Spleen (tissue), 11 donors: Measurements from ENCODE around the gene ATP2B2. TPM values are rescaled to one million over a fixed set of nuclear protein-coding genes. Genes with fewer than 3 reads are reported as not detected.

ENCODE experiments used
- DNase-seq: peaks from one replicate; pipeline ENCODE4 v3.0.0-alpha.2; 2020
- H3K27ac ChIP-seq, 8 donors: fragments of 200-600 bp; sonication (generic) in 7 of 8; 1 replicate in 4 of 8; 2 replicates in 4 of 8; pipeline versions ENCODE4 v1.5.0 to v1.8.0; 2016 to 2021; ENCODE audit warnings: inconsistent platforms in 4 of 8, mild to moderate bottlenecking in 4 of 8, moderate library complexity in 1 of 8
- H3K27me3 ChIP-seq, 7 donors: fragments of 200-600 bp; sonication (generic) in 6 of 7; replicated peaks in 1 of 7; 1 replicate in 4 of 7; 2 replicates in 3 of 7; pipeline versions ENCODE4 v1.5.0 to v1.8.0; 2016 to 2021; ENCODE audit warnings: inconsistent platforms in 3 of 7, mild to moderate bottlenecking in 1 of 7
- H3K36me3 ChIP-seq, 6 donors: fragments of 200-600 bp; sonication (generic) in 5 of 6; 1 replicate in 4 of 6; 2 replicates in 2 of 6; pipeline versions ENCODE4 v1.5.0 to v1.8.0; 2016 to 2021; ENCODE audit warnings: inconsistent platforms in 2 of 6
- H3K4me1 ChIP-seq, 6 donors: fragments of 200-600 bp; sonication (generic) in 5 of 6; 1 replicate in 3 of 6; 2 replicates in 3 of 6; pipeline versions ENCODE4 v1.5.0 to v1.8.0; 2016 to 2021; ENCODE audit warnings: inconsistent platforms in 3 of 6
- H3K4me3 ChIP-seq, 8 donors: fragments of 200-600 bp; sonication (generic) in 7 of 8; 1 replicate in 4 of 8; 2 replicates in 4 of 8; pipeline versions ENCODE4 v1.5.0 to v1.8.0; 2016 to 2021; ENCODE audit warnings: inconsistent platforms in 4 of 8, mild to moderate bottlenecking in 4 of 8, moderate library complexity in 2 of 8
- H3K9me3 ChIP-seq, 8 donors: fragments of 200-600 bp; sonication (generic) in 7 of 8; 1 replicate in 4 of 8; 2 replicates in 4 of 8; pipeline versions ENCODE4 v1.5.0 to v1.8.0; 2016 to 2021; ENCODE audit warnings: inconsistent platforms in 4 of 8
- CTCF ChIP-seq, 11 experiments: fragments of 200-600 bp in 7 of 11; fragments of 450-650 bp in 4 of 11; sonication (generic) in 4 of 11; IDR thresholded peaks in 8 of 11; conservative IDR thresholded peaks in 3 of 11; 1 replicate in 7 of 11; 2 replicates in 4 of 11; pipeline versions ENCODE4 v1.4.0 to v1.8.0; 2016 to 2021; ENCODE audit warnings: antibody characterized with exemption in 11 of 11, inconsistent platforms in 4 of 11, mild to moderate bottlenecking in 1 of 11
- POLR2A ChIP-seq, 3 donors: fragments of 450-650 bp; IDR thresholded peaks; one replicate each; pipeline ENCODE4 v1.5.1; 2017; ENCODE audit warnings: antibody characterized with exemption in 3 of 3, mild to moderate bottlenecking in 1 of 3
- POLR2AphosphoS5 ChIP-seq, 3 donors: sonication (generic); formaldehyde crosslinking; IDR thresholded peaks; one replicate each; pipeline ENCODE4 v1.5.1; 2017; ENCODE audit warnings: antibody characterized with exemption in 3 of 3
- WGBS, 5 donors: extraction: QIAGEN DNeasy Blood & Tissue Kit in 3 of 5; methylation state at CpG; one replicate each; pipeline versions ENCODE4 v1.1.5 to v1.1.7; 2013 to 2018; 5-methylcytosine and 5-hydroxymethylcytosine counted together
- intact Hi-C: fragments of 100-400 bp; cut with DNase I; formaldehyde crosslinking; loops from one replicate; pipeline ENCODE4 v1.15.0; 2023; ENCODE audit warnings: low total_unique reads
- polyA plus RNA-seq, 3 donors: library from polyadenylated mRNA; stranded (reverse); fragments of 200-250 nt; gene quantifications; one replicate each; pipeline ENCODE4 v1.2.1, GENCODE V29; 2013
- total RNA-seq, 7 donors: library from RNA; depleted of rRNA in 3 of 7; stranded (reverse); fragments of >200 nt in 3 of 7; fragmentation: NEBNext Ultra II Directional in 4 of 7; extraction: Animal tissue kit (Norgen Biotek cat#: 25700) in 4 of 7; gene quantifications; one replicate each; pipeline versions ENCODE4 v1.1.0 to v1.2.1, GENCODE V29; 2016 to 2021
- donor health status: healthy with polysubstance abuse.
- donor health status: DM: no; HTN: no; CAD: no; lungs with moderate emphysema.
- donor health status: DM: no; HTN: no; CAD: no.
- donor health status: Bipolar disorder and iron deficiency.
- donor health status: healthy.
- donor health status: DM: no; HTN: no; CAD: no.
- donor health status: DM: yes; HTN: yes; CAD: no.

ATP2B2 gene
- total and polyA plus RNA-seq, 10 donors = 0.02 to 1.5 (median 0.24) TPM; not detected in 2

GRCh38 chr3:10489746-10490483 lies 15.5 kb downstream of the ATP2B2 start:
- intact Hi-C loops = no loop called here
- TF ChIP-seq POLR2A (IDR thresholded peaks at IDR 0.05) (no peak), POLR2AphosphoS5 (IDR thresholded peaks at IDR 0.05) (no peak), CTCF (IDR thresholded peaks at IDR 0.05 in 8 of 11, conservative IDR thresholded peaks at IDR 0.05 in 3 of 11) (no peak)
- Histone ChIP-seq H3K27ac (no peak overlapping the region), H3K36me3 (no peaks in the 10 kb centered on the region), H3K4me3 (no peak overlapping the region), H3K4me1 (no peaks in the 10 kb centered on the region), H3K9me3 (no peaks in the 10 kb centered on the region), H3K27me3 (no peaks in the 10 kb centered on the region)
- WGBS, 5 donors = 84 to 91% (median 88%) methylated on average over 10 of the region's 10 CpGs
- no peak for DNase-seq

- TF ChIP-seq POLR2AphosphoS5 (IDR thresholded peaks at IDR 0.05) = no peak
- TF ChIP-seq POLR2A (IDR thresholded peaks at IDR 0.05) = no peak
- no peak for TF ChIP-seq CTCF (IDR thresholded peaks at IDR 0.05 in 8 of 11, conservative IDR thresholded peaks at IDR 0.05 in 3 of 11)
- 68 to 85% (median 80%) methylated on average over 3 of the region's 4 CpGs for WGBS, 5 donors
- Histone ChIP-seq H3K4me1 (no peaks in the 10 kb centered on the region), H3K9me3 (no peaks in the 10 kb centered on the region), H3K4me3 (no peak overlapping the region), H3K27ac (no peak overlapping the region), H3K27me3 (no peaks in the 10 kb centered on the region), H3K36me3 (no peaks in the 10 kb centered on the region)
- DNase-seq = no peak
- intact Hi-C loops = no loop called here
Measured at GRCh38 chr3:10487988-10488633, 17.3 kb downstream of the ATP2B2 start.

- Histone ChIP-seq H3K27ac (no peak overlapping the region), H3K27me3 (peaks cover 0 to 4% (median 0%) of the 10 kb centered on the region in 7 donors), H3K4me1 (no peaks in the 10 kb centered on the region), H3K4me3 (no peak overlapping the region), H3K9me3 (no peaks in the 10 kb centered on the region), H3K36me3 (no peaks in the 10 kb centered on the region)
- no peak for TF ChIP-seq CTCF (IDR thresholded peaks at IDR 0.05 in 8 of 11, conservative IDR thresholded peaks at IDR 0.05 in 3 of 11)
- no peak for TF ChIP-seq POLR2A (IDR thresholded peaks at IDR 0.05)
- WGBS, 5 donors = 84 to 94% (median 93%) methylated on average over 8 of the region's 8 CpGs
- intact Hi-C loops = no loop called here
- no peak for DNase-seq
Measured at GRCh38 chr3:10485806-10486205, 19.6 kb downstream of the ATP2B2 start.

GRCh38 chr3:10485380-10485779 lies 20.0 kb downstream of the ATP2B2 start:
- Histone ChIP-seq H3K4me1 (no peaks in the 10 kb centered on the region), H3K36me3 (no peaks in the 10 kb centered on the region), H3K9me3 (no peaks in the 10 kb centered on the region), H3K27ac (no peak overlapping the region), H3K27me3 (peaks cover 0 to 4% (median 0%) of the 10 kb centered on the region in 7 donors), H3K4me3 (no peak overlapping the region)
- WGBS, 5 donors = 65 to 87% (median 79%) methylated on average over 12 of the region's 12 CpGs
- no peak for TF ChIP-seq CTCF (IDR thresholded peaks at IDR 0.05 in 8 of 11, conservative IDR thresholded peaks at IDR 0.05 in 3 of 11)
- TF ChIP-seq POLR2A (IDR thresholded peaks at IDR 0.05) = no peak
- no peak for TF ChIP-seq POLR2AphosphoS5 (IDR thresholded peaks at IDR 0.05)
- intact Hi-C loops = no loop called here
- no peak for DNase-seq
